ENCODE results near the gene ADPRH.

Gene ADPRH

GRCh38 chr3:119595639-119596334, 16.5 kb downstream of the ADPRH start:
- in situ Hi-C loops (cut with HindIII; ENCODE audit: low pct_ligation_motif_present, low sequenced_read_pairs), result no loop called here
- no peak overlapping the region for H3K4me3 ChIP-seq (ENCODE audit: low read depth, low read length)
- no peak for TF ChIP-seq CTCF (IDR thresholded peaks at IDR 0.05; ENCODE audit: low read depth, low read length, missing control alignments)
- no peaks in the 10 kb centered on the region for H3K27me3 ChIP-seq (replicated peaks)
- no peak overlapping the region for H3K27ac ChIP-seq
- DNase-seq, result no peak
- no peaks in the 10 kb centered on the region for H3K36me3 ChIP-seq (replicated peaks)

GRCh38 chr3:119596398-119596797, 17.1 kb downstream of the ADPRH start:
- no peak for TF ChIP-seq CTCF (IDR thresholded peaks at IDR 0.05; ENCODE audit: low read depth, low read length, missing control alignments)
- Histone ChIP-seq H3K4me3 (ENCODE audit: low read depth, low read length) (no peak overlapping the region), H3K27ac (no peak overlapping the region), H3K36me3 (replicated peaks) (no peaks in the 10 kb centered on the region), H3K27me3 (replicated peaks) (no peaks in the 10 kb centered on the region)
- DNase-seq, result no peak
- in situ Hi-C loops (cut with HindIII; ENCODE audit: low pct_ligation_motif_present, low sequenced_read_pairs), result no loop called here

- no peak for TF ChIP-seq CTCF (IDR thresholded peaks at IDR 0.05; ENCODE audit: low read depth, low read length, missing control alignments)
- Histone ChIP-seq H3K27ac (no peak within 1 kb of the TSS), H3K27me3 (replicated peaks) (no peaks in the 10 kb centered on the region), H3K4me3 (ENCODE audit: low read depth, low read length) (no peak within 1 kb of the TSS), H3K36me3 (replicated peaks) (no peaks in the 10 kb centered on the region)
- no peak for DNase-seq
- in situ Hi-C loops (cut with HindIII; ENCODE audit: low pct_ligation_motif_present, low sequenced_read_pairs), result no loop called here
These were observed 18.4 kb downstream of the ADPRH start, which contains the start of gene PLA1A for GRCh38 chr3:119597548-119598288. Gene PLA1A (plus strand): TSS chr3:119597885. CDS start chr3:119597914, 29 bp downstream.

GRCh38 chr3:119598410-119599098, 19.3 kb downstream of the ADPRH start:
- H3K4me3 ChIP-seq (ENCODE audit: low read depth, low read length), result no peak overlapping the region
- in situ Hi-C loops (cut with HindIII; ENCODE audit: low pct_ligation_motif_present, low sequenced_read_pairs), result no loop called here
- DNase-seq, result no peak
- no peak for TF ChIP-seq CTCF (IDR thresholded peaks at IDR 0.05; ENCODE audit: low read depth, low read length, missing control alignments)
- H3K36me3 ChIP-seq (replicated peaks), result no peaks in the 10 kb centered on the region
- H3K27me3 ChIP-seq (replicated peaks), result no peaks in the 10 kb centered on the region
- no peak overlapping the region for H3K27ac ChIP-seq

- Histone ChIP-seq H3K27me3 (replicated peaks) (no peaks in the 10 kb centered on the region), H3K36me3 (replicated peaks) (no peaks in the 10 kb centered on the region), H3K27ac (no peak overlapping the region), H3K4me3 (ENCODE audit: low read depth, low read length) (no peak overlapping the region)
- TF ChIP-seq CTCF (IDR thresholded peaks at IDR 0.05; ENCODE audit: low read depth, low read length, missing control alignments), result no peak
- DNase-seq, result no peak
- in situ Hi-C loops (cut with HindIII; ENCODE audit: low pct_ligation_motif_present, low sequenced_read_pairs), result no loop called here
These were observed 20.4 kb downstream of the ADPRH start for GRCh38 chr3:119599558-119600174.

Measured in brain microvascular endothelial cell (primary cell).